ENCODE results near the gene ATOSA.

The ATOSA gene

GRCh38 chr15:52679232-52680040 lies at the start of gene ATOSA:
Gene ATOSA (minus strand): TSS chr15:52679388. CDS start chr15:52678021, 1,367 bp downstream.
- peak; percentile 84 for DNase-seq (ENCODE audit: low spot score)

DNA sequence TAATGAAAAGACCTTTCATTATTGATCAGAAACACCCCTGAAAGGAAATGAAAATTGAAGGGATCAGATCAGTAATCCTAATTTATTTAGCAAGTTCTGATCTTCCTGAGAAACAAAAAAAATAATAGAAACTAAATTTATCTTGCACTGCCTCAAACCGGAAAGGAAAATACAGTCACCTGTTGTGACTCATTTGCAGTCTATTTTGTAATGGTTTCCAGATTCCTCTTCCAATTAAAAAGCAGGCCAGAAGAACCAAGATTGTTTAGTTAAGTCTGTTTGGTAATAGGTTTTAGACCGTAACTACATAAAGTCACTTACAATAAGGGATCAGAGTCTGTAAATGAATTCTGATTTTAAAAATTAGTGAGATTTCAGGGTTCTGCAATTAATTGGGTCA lies 49.7 kb upstream of the ATOSA start:
- DNase-seq (ENCODE audit: low spot score) = peak; percentile 79

DNA sequence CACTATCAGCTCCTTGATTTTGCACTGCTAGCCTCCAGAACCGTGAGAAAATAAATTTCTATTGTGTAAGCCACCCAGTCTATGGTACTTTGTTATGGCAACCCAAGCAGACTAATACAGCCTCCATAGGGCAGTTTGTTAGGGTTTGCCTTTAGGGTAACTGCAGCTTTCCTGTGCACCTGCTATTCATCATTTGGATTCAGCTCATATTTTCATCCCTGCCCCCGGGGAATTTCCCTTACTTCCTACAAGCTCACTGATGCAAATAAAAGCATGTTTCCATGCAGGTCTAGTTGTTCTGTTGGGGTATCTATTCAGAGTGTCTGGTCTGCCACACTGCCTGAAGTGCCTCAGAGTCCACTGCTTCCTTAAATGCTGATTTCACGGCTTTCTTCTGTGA lies 48.6 kb upstream of the ATOSA start:
- no peak for DNase-seq (ENCODE audit: low spot score)

DNA sequence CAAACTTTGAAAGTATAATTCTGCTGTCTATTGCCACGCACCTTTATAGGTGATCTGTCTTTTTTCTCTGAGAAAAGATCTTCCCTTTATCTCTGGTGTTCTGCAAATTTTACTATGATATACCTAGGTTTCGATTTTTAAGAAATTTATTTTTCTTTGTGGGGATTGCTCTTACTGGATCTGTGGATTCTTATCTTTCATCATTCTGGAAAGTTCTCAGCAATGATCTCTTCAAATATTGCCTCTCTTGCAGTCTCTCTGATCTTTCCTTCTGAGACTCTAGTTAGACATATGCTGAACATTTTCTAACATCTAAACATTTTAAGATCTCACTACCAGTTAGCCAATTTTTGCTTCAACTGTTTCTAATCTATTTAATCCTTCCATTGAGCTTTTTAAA lies 47.0 kb upstream of the ATOSA start:
- DNase-seq (ENCODE audit: low spot score) = no peak

GRCh38 chr15:52718551-52718950 lies 39.4 kb upstream of the ATOSA start:
- no peak for DNase-seq (ENCODE audit: low spot score)

GRCh38 chr15:52717924-52718323 lies 38.7 kb upstream of the ATOSA start:
- DNase-seq (ENCODE audit: low spot score) = no peak

DNA sequence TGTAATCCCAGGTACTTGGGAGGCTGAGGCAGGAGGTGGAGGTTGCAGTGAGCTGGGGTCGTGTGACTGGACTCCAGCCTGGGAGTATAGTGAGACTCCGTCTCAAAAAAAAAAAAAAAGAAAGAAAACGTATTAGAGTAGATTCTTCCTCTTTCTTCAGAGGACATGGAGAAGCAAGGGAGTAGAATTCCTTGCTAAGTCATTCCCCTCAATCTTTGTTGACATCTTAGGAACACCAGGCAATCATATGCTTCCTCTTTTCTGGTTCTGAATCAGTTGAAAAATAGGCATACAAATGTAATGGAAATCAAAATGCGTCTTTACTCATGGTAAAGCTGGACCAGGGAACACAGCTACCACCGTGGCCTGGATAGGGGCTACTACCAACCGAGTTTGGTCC lies 38.3 kb upstream of the ATOSA start:
- DNase-seq (ENCODE audit: low spot score) = no peak

GRCh38 chr15:52716536-52716935 lies 37.3 kb upstream of the ATOSA start:
- no peak for DNase-seq (ENCODE audit: low spot score)

- DNase-seq (ENCODE audit: low spot score) = no peak
These were observed 36.2 kb upstream of the ATOSA start for GRCh38 chr15:52715411-52715810.

GRCh38 chr15:52714968-52715367 lies 35.8 kb upstream of the ATOSA start:
- DNase-seq (ENCODE audit: low spot score) = no peak

- DNase-seq (ENCODE audit: low spot score) = no peak
These were observed 31.7 kb upstream of the ATOSA start for GRCh38 chr15:52710708-52711389.

DNA sequence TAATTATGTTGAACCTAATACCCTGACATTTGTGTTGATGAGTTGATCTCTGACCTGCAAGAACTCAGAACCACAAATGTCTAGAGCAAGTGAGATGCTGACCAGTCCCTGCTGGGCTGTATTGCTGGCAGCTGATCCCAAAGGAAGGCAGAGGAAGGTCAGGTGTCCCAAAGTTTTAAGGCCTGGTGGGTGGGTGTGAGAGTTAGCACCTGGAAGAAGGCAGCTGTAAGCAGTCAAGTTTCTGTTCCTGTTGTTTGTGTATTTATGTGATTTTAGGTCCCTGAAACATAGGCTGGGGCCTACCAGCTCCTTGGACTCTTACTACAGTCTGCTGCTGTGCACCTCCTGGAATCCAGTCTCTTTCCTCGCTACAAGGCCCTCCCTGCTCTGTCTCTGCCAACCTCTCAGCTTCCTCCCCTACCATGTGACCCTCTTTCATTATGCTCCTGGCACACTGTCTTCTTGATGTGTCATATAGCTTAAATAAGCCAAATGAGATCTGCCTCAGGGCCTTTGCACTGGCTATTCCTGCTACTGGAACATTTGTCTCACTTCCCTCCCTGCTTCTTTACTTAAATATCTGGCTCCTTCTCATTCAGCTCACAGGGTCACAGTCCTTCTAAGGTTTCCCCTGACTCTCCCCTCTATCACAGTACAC lies 31.0 kb upstream of the ATOSA start:
- DNase-seq (ENCODE audit: low spot score) = no peak

GRCh38 chr15:52709187-52709981 lies 30.2 kb upstream of the ATOSA start:
- no peak for DNase-seq (ENCODE audit: low spot score)

- no peak for DNase-seq (ENCODE audit: low spot score)
These were observed 26.9 kb upstream of the ATOSA start for GRCh38 chr15:52706091-52706490.

DNA sequence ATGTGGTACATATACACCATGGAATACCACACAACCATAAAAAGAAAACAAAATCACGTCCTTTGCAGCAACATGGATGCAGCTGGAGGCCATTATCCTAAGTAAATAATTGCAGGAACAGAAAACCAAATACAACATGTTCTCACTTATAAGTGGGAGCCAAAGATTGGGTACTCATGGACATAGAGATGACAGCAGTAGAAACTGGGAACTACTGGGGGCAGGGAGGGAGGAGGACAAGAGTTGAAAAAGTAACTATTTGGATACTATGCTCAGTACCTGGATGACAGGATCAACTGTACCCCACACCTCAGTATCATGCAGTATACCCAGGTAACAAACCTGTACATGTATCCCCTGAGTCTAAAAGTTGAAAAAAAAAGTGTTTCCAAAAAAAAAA lies 23.2 kb upstream of the ATOSA start:
- no peak for DNase-seq (ENCODE audit: low spot score)

DNA sequence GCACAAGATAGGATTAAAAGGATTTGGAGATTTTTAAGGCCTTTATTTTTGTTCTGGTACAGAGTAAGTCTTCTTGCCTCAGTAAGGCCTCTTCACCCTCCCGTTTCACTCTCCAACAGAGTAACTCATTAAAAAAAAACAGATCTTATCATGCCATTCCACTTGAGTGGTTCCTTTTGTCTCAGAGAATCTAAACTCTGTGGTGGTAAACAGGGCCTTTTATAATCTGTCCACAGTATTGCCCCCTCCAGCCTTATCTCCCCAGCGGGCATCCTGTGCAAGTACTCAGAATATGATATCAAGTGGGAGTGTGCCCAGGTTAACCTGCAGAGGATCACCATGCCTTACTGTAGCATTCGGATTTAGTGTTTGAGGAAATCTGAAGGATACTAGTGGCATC lies 20.3 kb upstream of the ATOSA start:
- no peak for DNase-seq (ENCODE audit: low spot score)

GRCh38 chr15:52698514-52698913 lies 19.3 kb upstream of the ATOSA start:
- DNase-seq (ENCODE audit: low spot score) = no peak

GRCh38 chr15:52697051-52697450 lies 17.9 kb upstream of the ATOSA start:
- no peak for DNase-seq (ENCODE audit: low spot score)

DNA sequence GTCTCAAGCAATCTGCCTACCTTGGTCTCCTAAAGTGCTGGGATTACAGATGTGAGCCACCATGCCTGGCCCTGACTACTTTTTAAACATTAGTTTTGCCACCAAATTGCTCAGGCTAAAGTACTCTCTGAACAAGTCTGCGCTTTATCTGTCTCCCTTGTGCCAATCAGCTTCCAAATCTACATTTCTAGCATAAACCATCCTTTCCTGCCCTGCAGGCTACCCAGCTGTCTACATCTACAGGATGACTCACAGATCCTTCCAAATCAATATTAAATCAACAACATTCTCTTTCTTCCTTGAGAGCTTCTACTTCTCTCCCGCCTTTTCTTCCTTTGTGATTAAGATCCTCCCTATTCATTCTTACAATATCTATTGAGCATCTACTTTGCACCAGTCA lies 16.0 kb upstream of the ATOSA start:
- DNase-seq (ENCODE audit: low spot score) = no peak

GRCh38 chr15:52689562-52689961 lies 10.4 kb upstream of the ATOSA start:
- no peak for DNase-seq (ENCODE audit: low spot score)

DNA sequence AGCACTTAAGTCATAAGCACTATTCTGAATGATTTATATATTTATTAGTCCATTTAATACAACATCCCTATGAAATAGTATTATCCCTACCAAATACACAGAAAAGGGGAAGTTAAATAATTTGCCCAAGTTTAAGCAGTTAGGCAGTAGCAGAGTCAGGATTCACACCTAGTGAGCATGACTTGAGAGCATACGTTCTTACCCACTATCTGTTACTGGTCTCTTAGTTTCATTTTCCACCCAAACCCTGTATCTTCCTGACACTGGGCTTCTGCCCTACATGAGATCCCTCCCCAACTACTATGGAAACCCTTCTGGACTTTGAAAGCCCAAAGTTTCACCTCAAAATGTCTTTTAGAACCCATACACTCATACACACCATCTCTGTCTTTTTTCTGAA lies 4.4 kb upstream of the ATOSA start:
- DNase-seq (ENCODE audit: low spot score) = no peak

- DNase-seq (ENCODE audit: low spot score) = no peak
These were observed 3.6 kb upstream of the ATOSA start for GRCh38 chr15:52682781-52683180.
